Epithelial cell of prostate (primary cell): Measurements from ENCODE around the gene RNF167.

Experiments used
- DNase-seq: peaks from one replicate; pipeline ENCODE4 v3.0.0-alpha.2; 2011; ENCODE audit warnings: low read depth, low spot score
- H3K27ac ChIP-seq: fragments of 450-650 bp; 2 replicates; pipeline ENCODE4 v1.5.1; 2017; ENCODE audit warnings: mild to moderate bottlenecking

The RNF167 gene

GRCh38 chr17:4949321-4950074 is 9.4 kb downstream of the RNF167 start:
- H3K27ac ChIP-seq: peak overlapping the region; percentile 99
- peak; percentile 37 for DNase-seq

- H3K27ac ChIP-seq: peak overlapping the region; percentile 99
- DNase-seq: no peak
These were observed 10.1 kb downstream of the RNF167 start for GRCh38 chr17:4950075-4950745.

GRCh38 chr17:4950746-4951204 is 10.7 kb downstream of the RNF167 start, which contains the start of gene ENO3:
Gene ENO3 (plus strand): TSS chr17:4951119. CDS start chr17:4951830, 711 bp downstream.
- DNase-seq: no peak
- H3K27ac ChIP-seq: peak within 1 kb of the TSS; percentile 99

GRCh38 chr17:4951486-4951885 is 11.4 kb downstream of the RNF167 start:
- no peak for DNase-seq
- no peak overlapping the region for H3K27ac ChIP-seq

- H3K27ac ChIP-seq: no peak overlapping the region
These were observed 13.4 kb downstream of the RNF167 start for GRCh38 chr17:4953451-4953961.

GRCh38 chr17:4955091-4955490 is 15.0 kb downstream of the RNF167 start:
- no peak overlapping the region for H3K27ac ChIP-seq

More at GRCh38 chr17:4953451-4953961, 13.4 kb downstream of the RNF167 start:
- DNase-seq: no peak

GRCh38 chr17:4956493-4957061 is 16.5 kb downstream of the RNF167 start:
- DNase-seq: no peak
- no peak overlapping the region for H3K27ac ChIP-seq

More at GRCh38 chr17:4955091-4955490, 15.0 kb downstream of the RNF167 start:
- no peak for DNase-seq

- no peak overlapping the region for H3K27ac ChIP-seq
- DNase-seq: no peak
These were observed 18.0 kb downstream of the RNF167 start for GRCh38 chr17:4958102-4958501.

GRCh38 chr17:4959261-4959965 is 19.3 kb downstream of the RNF167 start:
- no peak for DNase-seq
- no peak overlapping the region for H3K27ac ChIP-seq

GRCh38 chr17:4960279-4960922 is 20.3 kb downstream of the RNF167 start:
- no peak for DNase-seq
- H3K27ac ChIP-seq: no peak overlapping the region

- peak overlapping the region; percentile 97 for H3K27ac ChIP-seq
- DNase-seq: no peak
These were observed 25.4 kb downstream of the RNF167 start for GRCh38 chr17:4965311-4965986.

- DNase-seq: peak; percentile 99
- H3K27ac ChIP-seq: peak overlapping the region; percentile 97
These were observed 26.9 kb downstream of the RNF167 start for GRCh38 chr17:4966844-4967538.

- DNase-seq: peak; percentile 91
- peak within 1 kb of the TSS; percentile 97 for H3K27ac ChIP-seq
These were observed 27.7 kb downstream of the RNF167 start, which contains the start of gene SPAG7 for GRCh38 chr17:4967539-4968485. Gene SPAG7 (minus strand): TSS chr17:4967817. CDS start chr17:4967804, 13 bp downstream.

- peak overlapping the region; percentile 97 for H3K27ac ChIP-seq
- no peak for DNase-seq
These were observed 28.5 kb downstream of the RNF167 start for GRCh38 chr17:4968486-4969046.

- peak overlapping the region; percentile 97 for H3K27ac ChIP-seq
- DNase-seq: peak; percentile 66
These were observed 29.0 kb downstream of the RNF167 start for GRCh38 chr17:4969047-4969550.

- H3K27ac ChIP-seq: peak overlapping the region; percentile 97
- no peak for DNase-seq
These were observed 29.6 kb downstream of the RNF167 start for GRCh38 chr17:4969551-4970173.
